Muscle of leg (tissue), 11 donors: Measurements from ENCODE around the gene CPNE7. TPM values are rescaled to one million over a fixed set of nuclear protein-coding genes. Genes with fewer than 3 reads are reported as not detected.

ENCODE experiments used
- DNase-seq: peaks from one replicate; pipeline ENCODE4 v3.0.0; 2013
- H3K27ac ChIP-seq: one replicate; pipeline ENCODE4 v1.5.1; 2013; ENCODE audit warnings: mild to moderate bottlenecking, low read length, control low read depth
- H3K27me3 ChIP-seq: one replicate; pipeline ENCODE4 v1.6.1; 2013; ENCODE audit warnings: low read length; ENCODE audit not compliant: control insufficient read depth, insufficient read depth
- H3K36me3 ChIP-seq: one replicate; pipeline ENCODE4 v1.6.1; 2013; ENCODE audit warnings: low read length; ENCODE audit not compliant: control insufficient read depth, insufficient read depth
- H3K4me1 ChIP-seq: one replicate; pipeline ENCODE4 v1.6.1; 2013; ENCODE audit warnings: low read length; ENCODE audit not compliant: control insufficient read depth, insufficient read depth
- H3K4me3 ChIP-seq: one replicate; pipeline ENCODE4 v1.5.1; 2013; ENCODE audit warnings: low read length, control low read depth
- H3K9me3 ChIP-seq: replicated peaks from 2 replicates; pipeline ENCODE4 v1.6.1; 2013; ENCODE audit warnings: low read depth, low read length; ENCODE audit not compliant: control insufficient read depth
- WGBS: methylation state at CpG from one replicate; pipeline ENCODE4 v1.1.5; 2013; ENCODE audit warnings: missing lambda C conversion rate; ENCODE audit not compliant: insufficient coverage; 5-methylcytosine and 5-hydroxymethylcytosine counted together
- polyA plus RNA-seq, 8 donors: library from polyadenylated mRNA; unstranded; fragments of 120-200 nt; gene quantifications; one replicate each; pipeline versions ENCODE4 v1.2.1 to v1.2.3, GENCODE V29; 2013; ENCODE audit warnings: inconsistent platforms in 1 of 8, low replicate concordance in 1 of 8; ENCODE audit not compliant: insufficient read length in 8 of 8, insufficient read depth in 1 of 8
- total RNA-seq: library from RNA; stranded (reverse); fragments of 120-200 nt; gene quantifications from one replicate; pipeline ENCODE4 v1.2.4, GENCODE V29; 2013

CPNE7 gene
- total and polyA plus RNA-seq, 9 donors: 0.09 to 0.53 (median 0.24) TPM; not detected in 1

GRCh38 chr16:89602952-89603590, 27.5 kb downstream of the CPNE7 start:
- no peak for DNase-seq
- peaks cover 5% of the 10 kb centered on the region for H3K27me3 ChIP-seq
- peaks cover 8% of the 10 kb centered on the region for H3K4me1 ChIP-seq
- no peak overlapping the region for H3K27ac ChIP-seq
- WGBS: 58% methylated on average over 3 of the region's 5 CpGs
- H3K36me3 ChIP-seq: no peaks in the 10 kb centered on the region
- H3K9me3 ChIP-seq: no peaks in the 10 kb centered on the region
- no peak overlapping the region for H3K4me3 ChIP-seq

GRCh38 chr16:89604764-89605163, 29.2 kb downstream of the CPNE7 start:
- Histone ChIP-seq H3K36me3 (no peaks in the 10 kb centered on the region), H3K9me3 (no peaks in the 10 kb centered on the region)

GRCh38 chr16:89605186-89605970, 29.8 kb downstream of the CPNE7 start:
- WGBS: 88% methylated on average over 29 of the region's 34 CpGs
- DNase-seq: no peak
- H3K4me1 ChIP-seq: peaks cover 8% of the 10 kb centered on the region
- no peak overlapping the region for H3K4me3 ChIP-seq
- H3K27ac ChIP-seq: no peak overlapping the region
- H3K27me3 ChIP-seq: peaks cover 9% of the 10 kb centered on the region
- H3K36me3 ChIP-seq: no peaks in the 10 kb centered on the region
- no peaks in the 10 kb centered on the region for H3K9me3 ChIP-seq

More at GRCh38 chr16:89604764-89605163, 29.2 kb downstream of the CPNE7 start:
- H3K27me3 ChIP-seq: peaks cover 9% of the 10 kb centered on the region
- H3K27ac ChIP-seq: no peak overlapping the region
- 71% methylated on average over 14 of the region's 16 CpGs for WGBS
- no peak for DNase-seq
- H3K4me1 ChIP-seq: peaks cover 8% of the 10 kb centered on the region
- H3K4me3 ChIP-seq: no peak overlapping the region

GRCh38 chr16:89606006-89606405, 30.4 kb downstream of the CPNE7 start:
- Histone ChIP-seq H3K27me3 (peaks cover 9% of the 10 kb centered on the region), H3K9me3 (no peaks in the 10 kb centered on the region), H3K4me3 (no peak overlapping the region), H3K27ac (no peak overlapping the region), H3K4me1 (peaks cover 8% of the 10 kb centered on the region), H3K36me3 (no peaks in the 10 kb centered on the region)
- 54% methylated on average over 4 of the region's 9 CpGs for WGBS
- no peak for DNase-seq

GRCh38 chr16:89607453-89607852, 31.9 kb downstream of the CPNE7 start:
- no peaks in the 10 kb centered on the region for H3K9me3 ChIP-seq
- no peak overlapping the region for H3K4me3 ChIP-seq
- peaks cover 5% of the 10 kb centered on the region for H3K4me1 ChIP-seq
- no peak for DNase-seq
- 69% methylated on average over 5 of the region's 9 CpGs for WGBS
- peaks cover 4% of the 10 kb centered on the region for H3K27me3 ChIP-seq
- no peaks in the 10 kb centered on the region for H3K36me3 ChIP-seq
- H3K27ac ChIP-seq: no peak overlapping the region

- no peak for DNase-seq
- H3K27me3 ChIP-seq: peaks cover 4% of the 10 kb centered on the region
- 82% methylated on average over 25 of the region's 32 CpGs for WGBS
These were observed 32.6 kb downstream of the CPNE7 start for GRCh38 chr16:89607937-89608740.

GRCh38 chr16:89610108-89610453, 34.5 kb downstream of the CPNE7 start:
- H3K4me1 ChIP-seq: peaks cover 7% of the 10 kb centered on the region
- H3K4me3 ChIP-seq: no peak overlapping the region
- DNase-seq: no peak
- WGBS: no CpG with 5 or more reads among the region's 1 CpG
- no peaks in the 10 kb centered on the region for H3K36me3 ChIP-seq
- peaks cover 6% of the 10 kb centered on the region for H3K27me3 ChIP-seq
- no peak overlapping the region for H3K27ac ChIP-seq
- H3K9me3 ChIP-seq: no peaks in the 10 kb centered on the region

More at GRCh38 chr16:89607937-89608740, 32.6 kb downstream of the CPNE7 start:
- H3K4me1 ChIP-seq: peaks cover 2% of the 10 kb centered on the region
- no peak overlapping the region for H3K27ac ChIP-seq
- no peaks in the 10 kb centered on the region for H3K36me3 ChIP-seq
- H3K4me3 ChIP-seq: no peak overlapping the region
- no peaks in the 10 kb centered on the region for H3K9me3 ChIP-seq

- peaks cover 11% of the 10 kb centered on the region for H3K4me1 ChIP-seq
- DNase-seq: no peak
- H3K27ac ChIP-seq: no peak overlapping the region
- H3K9me3 ChIP-seq: no peaks in the 10 kb centered on the region
- WGBS: 70% methylated on average over 17 of the region's 20 CpGs
- no peaks in the 10 kb centered on the region for H3K36me3 ChIP-seq
- no peak overlapping the region for H3K4me3 ChIP-seq
- H3K27me3 ChIP-seq: peaks cover 6% of the 10 kb centered on the region
These were observed 37.0 kb downstream of the CPNE7 start for GRCh38 chr16:89612415-89613166.

- no peaks in the 10 kb centered on the region for H3K9me3 ChIP-seq
- H3K4me1 ChIP-seq: peaks cover 11% of the 10 kb centered on the region
- no peaks in the 10 kb centered on the region for H3K36me3 ChIP-seq
- no peak within 1 kb of the TSS for H3K4me3 ChIP-seq
- WGBS: 60% methylated on average over 18 of the region's 19 CpGs
- H3K27ac ChIP-seq: no peak within 1 kb of the TSS
- H3K27me3 ChIP-seq: peaks cover 5% of the 10 kb centered on the region
- DNase-seq: no peak
These were observed 37.8 kb downstream of the CPNE7 start, which contains the start of gene DPEP1 for GRCh38 chr16:89613231-89613953. Gene DPEP1 (plus strand): TSS chr16:89613642. CDS start chr16:89630411, 16,769 bp downstream.
